GM19372 (cell line): ENCODE results near the gene EDRF1.

Experiments
- ATAC-seq: cut with Tn5 transposase; IDR thresholded peaks from one replicate; pipeline ENCODE4 v1.9.1; 2021; ENCODE audit warnings: mild to moderate bottlenecking, low read depth, moderate library complexity; ENCODE audit not compliant: unreplicated experiment

The EDRF1 gene

GRCh38 chr10:125782054-125782453, 62.5 kb downstream of the EDRF1 start:
- no peak for ATAC-seq

- ATAC-seq = no peak
Measured at GRCh38 chr10:125782616-125783015, 63.1 kb downstream of the EDRF1 start.

- no peak for ATAC-seq
Measured at GRCh38 chr10:125783408-125783807, 63.9 kb downstream of the EDRF1 start.

- ATAC-seq = peak; percentile 82
Measured at GRCh38 chr10:125783957-125784356, 64.4 kb downstream of the EDRF1 start.

- no peak for ATAC-seq
Measured at GRCh38 chr10:125785791-125786190, 66.3 kb downstream of the EDRF1 start.

- ATAC-seq = no peak
Measured at GRCh38 chr10:125788156-125789034, 68.9 kb downstream of the EDRF1 start.

- no peak for ATAC-seq
Measured at GRCh38 chr10:125792342-125793300, 73.1 kb downstream of the EDRF1 start.

GRCh38 chr10:125795128-125795527, 75.6 kb downstream of the EDRF1 start:
- ATAC-seq = no peak

- no peak for ATAC-seq
Measured at GRCh38 chr10:125795637-125796190, 76.2 kb downstream of the EDRF1 start.

- ATAC-seq = no peak
Measured at GRCh38 chr10:125797424-125797823, 77.9 kb downstream of the EDRF1 start.

GRCh38 chr10:125797994-125798662, 78.6 kb downstream of the EDRF1 start:
- no peak for ATAC-seq

GRCh38 chr10:125799451-125800182, 80.1 kb downstream of the EDRF1 start:
- ATAC-seq = no peak

- no peak for ATAC-seq
Measured at GRCh38 chr10:125801574-125801973, 82.1 kb downstream of the EDRF1 start.

GRCh38 chr10:125802131-125802530, 82.6 kb downstream of the EDRF1 start:
- ATAC-seq = no peak

- no peak for ATAC-seq
Measured at GRCh38 chr10:125802739-125803138, 83.2 kb downstream of the EDRF1 start.

GRCh38 chr10:125808047-125808446, 88.5 kb downstream of the EDRF1 start:
- ATAC-seq = no peak

GRCh38 chr10:125811251-125811650, 91.7 kb downstream of the EDRF1 start:
- no peak for ATAC-seq

- ATAC-seq = no peak
Measured at GRCh38 chr10:125812128-125812750, 92.7 kb downstream of the EDRF1 start.
